Measurements from ENCODE around the gene SLC5A2. TPM values are rescaled to one million over a fixed set of nuclear protein-coding genes. Genes with fewer than 3 reads are reported as not detected.
"Not testable (repeated sequence)": the region's sequence is repeated elsewhere in the genome, so short reads cannot be mapped to it uniquely, and the experiment has no call there.

SLC5A2 gene
- total RNA-seq, 4 donors from 2014 or later: not detected

- no peak for TF ChIP-seq EP300 (IDR thresholded peaks at IDR 0.05)
- TF ChIP-seq POLR2AphosphoS5 (IDR thresholded peaks at IDR 0.05): no peak
- no peak for TF ChIP-seq POLR2A (IDR thresholded peaks at IDR 0.05)
- TF ChIP-seq CTCF (IDR thresholded peaks at IDR 0.05): no peak
- Histone ChIP-seq H3K36me3 (no peaks in the 10 kb centered on the region), H3K9me3 (no peaks in the 10 kb centered on the region), H3K4me1 (peaks cover 0 to 28% (median 10%) of the 10 kb centered on the region in 3 donors), H3K27me3 (peaks cover 81% of the 10 kb centered on the region), H3K4me3 (no peak overlapping the region), H3K27ac (no peak overlapping the region)
- no peak for ATAC-seq
- 80 to 86% methylated on average over 3 of the region's 4 CpGs for WGBS, 2 donors (ENCODE audit: low coverage in 1 of 2)
Measured at GRCh38 chr16:31532896-31533295, 50.0 kb downstream of the SLC5A2 start.

- H3K27ac ChIP-seq: no peak overlapping the region
- TF ChIP-seq POLR2A (IDR thresholded peaks at IDR 0.05): no peak
- no peak for TF ChIP-seq POLR2AphosphoS5 (IDR thresholded peaks at IDR 0.05)
- TF ChIP-seq CTCF (IDR thresholded peaks at IDR 0.05): no peak
- no peak for TF ChIP-seq EP300 (IDR thresholded peaks at IDR 0.05)
- no peaks in the 10 kb centered on the region for H3K36me3 ChIP-seq
- no peak for ATAC-seq
- 46 to 56% methylated on average over 7 to 9 of the region's 9 CpGs for WGBS, 2 donors (ENCODE audit: low coverage in 1 of 2)
- H3K4me1 ChIP-seq: peaks cover 0 to 9% (median 4%) of the 10 kb centered on the region in 3 donors
- peaks cover 80% of the 10 kb centered on the region for H3K27me3 ChIP-seq
- H3K9me3 ChIP-seq: peaks cover 0 to 9% (median 0%) of the 10 kb centered on the region in 3 donors
- H3K4me3 ChIP-seq: no peak overlapping the region
Measured at GRCh38 chr16:31535737-31536136, 52.8 kb downstream of the SLC5A2 start.

- Histone ChIP-seq H3K27ac (no peak overlapping the region), H3K4me3 (peak overlapping the region in 1 of 2 donors; percentile 49), H3K27me3 (peaks cover 69% of the 10 kb centered on the region), H3K36me3 (no peaks in the 10 kb centered on the region), H3K4me1 (peaks cover 0 to 9% (median 4%) of the 10 kb centered on the region in 3 donors), H3K9me3 (peaks cover 0 to 9% (median 0%) of the 10 kb centered on the region in 3 donors)
- WGBS, 2 donors (ENCODE audit: low coverage in 1 of 2): 81% methylated on average over 7 of the region's 21 CpGs; no CpG with 5 or more reads in 1 of the 2 donors
- TF ChIP-seq POLR2AphosphoS5 (IDR thresholded peaks at IDR 0.05) (no peak), POLR2A (IDR thresholded peaks at IDR 0.05) (no peak), CTCF (IDR thresholded peaks at IDR 0.05) (no peak), EP300 (IDR thresholded peaks at IDR 0.05) (no peak)
- ATAC-seq: no peak
Measured at GRCh38 chr16:31536804-31537361, 54.0 kb downstream of the SLC5A2 start.

GRCh38 chr16:31537362-31538242 is 54.7 kb downstream of the SLC5A2 start:
- 3 to 38% methylated on average over 2 to 4 of the region's 57 CpGs for WGBS, 2 donors (ENCODE audit: low coverage in 1 of 2)
- ATAC-seq: no peak
- peaks cover 67% of the 10 kb centered on the region for H3K27me3 ChIP-seq

GRCh38 chr16:31538243-31538598 is 55.3 kb downstream of the SLC5A2 start:
- not testable (repeated sequence) for H3K4me3 ChIP-seq, H3K4me1 ChIP-seq, H3K36me3 ChIP-seq, H3K27ac ChIP-seq, ATAC-seq
- WGBS, 2 donors (ENCODE audit: low coverage in 1 of 2): 67 to 70% methylated on average over 7 of the region's 7 CpGs
- Histone ChIP-seq H3K9me3 (peaks cover 0 to 16% (median 0%) of the 10 kb centered on the region in 3 donors), H3K27me3 (peaks cover 61% of the 10 kb centered on the region)

More at GRCh38 chr16:31537362-31538242, 54.7 kb downstream of the SLC5A2 start:
- Histone ChIP-seq H3K36me3 (no peaks in the 10 kb centered on the region), H3K4me1 (peaks cover 0 to 9% (median 4%) of the 10 kb centered on the region in 3 donors), H3K4me3 (peak overlapping the region in 1 of 2 donors; percentile 49), H3K9me3 (peaks cover 0 to 12% (median 0%) of the 10 kb centered on the region in 3 donors), H3K27ac (peak overlapping the region in 1 of 4 donors; percentile 16)
- TF ChIP-seq EP300 (IDR thresholded peaks at IDR 0.05): no peak

GRCh38 chr16:31539762-31540161 is 56.8 kb downstream of the SLC5A2 start:
- not testable (repeated sequence) for ATAC-seq
- 77 to 89% methylated on average over 3 of the region's 4 CpGs for WGBS, 2 donors (ENCODE audit: low coverage in 1 of 2)

More at GRCh38 chr16:31539762-31540161, 56.8 kb downstream of the SLC5A2 start:
- H3K4me1 ChIP-seq, H3K4me3 ChIP-seq, H3K27ac ChIP-seq, H3K36me3 ChIP-seq: not testable (repeated sequence)
- Histone ChIP-seq H3K27me3 (peaks cover 46% of the 10 kb centered on the region), H3K9me3 (peaks cover 0 to 16% (median 0%) of the 10 kb centered on the region in 3 donors)

Other genes with a start within 250 kb of the SLC5A2 start
- 10 to 100 TPM in 2 of 4 donors, 1 to 10 TPM in 2; 5.4 to 21.4 (median 12.7) TPM for gene ITGAM, start 223.1 kb upstream of the SLC5A2 start, total RNA-seq
- gene ITGAX, start 127.9 kb upstream of the SLC5A2 start, total RNA-seq: 1 to 10 TPM; 1.2 to 7.5 (median 2.4) TPM
- under 1 TPM in 1 of 4 donors, not detected in 3; 0.27 TPM for gene ITGAD, start 89.8 kb upstream of the SLC5A2 start, total RNA-seq
- not detected for gene COX6A2, start 54.8 kb upstream of the SLC5A2 start, total RNA-seq
- 1 to 10 TPM in 3 of 4 donors, under 1 TPM in 1; 0.62 to 1.6 (median 1.3) TPM for gene ZNF843, start 40.3 kb upstream of the SLC5A2 start, total RNA-seq
- gene ARMC5, start 23.6 kb upstream of the SLC5A2 start, total RNA-seq: 10 to 100 TPM in 1 of 4 donors, 1 to 10 TPM in 3; 4.7 to 14.2 (median 8.7) TPM
- gene TGFB1I1, start 11.0 kb upstream of the SLC5A2 start, total RNA-seq: 100 to 1,000 TPM; 157 to 438 (median 211) TPM
- gene RUSF1, start 25.3 kb downstream of the SLC5A2 start, total RNA-seq: 10 to 100 TPM; 31.4 to 49.7 (median 43.3) TPM
- not detected for gene AHSP, start 44.8 kb downstream of the SLC5A2 start, total RNA-seq

Data from gastroesophageal sphincter (tissue), 4 donors.